ENCODE data around the gene IQCH. TPM values are rescaled to one million over a fixed set of nuclear protein-coding genes. Genes with fewer than 3 reads are reported as not detected.

Gene IQCH
- total and polyA plus RNA-seq, 2 donors from 2014 or later: 3.2 to 7.7 TPM

GRCh38 chr15:67228286-67228685 is 26.3 kb upstream of the IQCH start:
- H3K9ac ChIP-seq (ENCODE audit: low read length in 3 of 3): no peak overlapping the region
- intact Hi-C loops (cut with DNase I): no loop called here
- H3K4me1 ChIP-seq (ENCODE audit: control insufficient read depth in 2 of 3, insufficient read depth in 2 of 3, low read depth in 1 of 3, low read length in 3 of 3): peaks cover 0 to 2% (median 0%) of the 10 kb centered on the region in 3 donors
- no peak for TF ChIP-seq CTCF (IDR thresholded peaks at IDR 0.05; ENCODE audit: borderline replicate concordance, extremely low read depth, insufficient read depth)
- FAIRE-seq (no peak), DNase-seq (no peak)
- H3K36me3 ChIP-seq (ENCODE audit: control insufficient read depth in 2 of 3, insufficient read depth in 3 of 3, low read length in 3 of 3): peaks cover 0 to 9% (median 6%) of the 10 kb centered on the region in 3 donors
- no peak overlapping the region for H3K4me3 ChIP-seq (ENCODE audit: low read length in 3 of 3)
- no peaks in the 10 kb centered on the region for H3K9me3 ChIP-seq (ENCODE audit: control insufficient read depth in 2 of 3, insufficient read depth in 1 of 3, low read length in 3 of 3)
- no peaks in the 10 kb centered on the region for H3K27me3 ChIP-seq (ENCODE audit: control insufficient read depth, insufficient read depth, low read length)
- no peak overlapping the region for H3K27ac ChIP-seq (ENCODE audit: low read depth in 2 of 2, low read length in 2 of 2)

DNA sequence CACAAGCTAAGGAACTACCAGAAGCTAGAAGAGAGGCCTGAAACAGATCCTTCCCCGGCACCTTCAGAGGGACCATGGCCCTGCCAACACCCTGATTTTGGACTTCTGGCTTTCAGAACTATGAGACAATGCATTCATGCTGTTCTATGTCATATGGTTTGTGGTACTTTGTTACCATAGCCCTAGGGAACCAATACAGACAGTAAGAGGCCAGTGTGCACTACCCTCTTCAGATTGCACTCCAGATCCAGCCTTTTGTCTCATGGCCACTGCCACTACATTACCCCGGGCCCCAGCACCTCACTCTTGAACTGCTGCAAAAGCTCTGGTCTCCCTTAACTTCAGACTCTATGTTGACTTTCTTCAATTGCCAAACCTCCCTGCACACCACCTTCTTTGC is 24.1 kb upstream of the IQCH start:
- no peak for FAIRE-seq

DNA sequence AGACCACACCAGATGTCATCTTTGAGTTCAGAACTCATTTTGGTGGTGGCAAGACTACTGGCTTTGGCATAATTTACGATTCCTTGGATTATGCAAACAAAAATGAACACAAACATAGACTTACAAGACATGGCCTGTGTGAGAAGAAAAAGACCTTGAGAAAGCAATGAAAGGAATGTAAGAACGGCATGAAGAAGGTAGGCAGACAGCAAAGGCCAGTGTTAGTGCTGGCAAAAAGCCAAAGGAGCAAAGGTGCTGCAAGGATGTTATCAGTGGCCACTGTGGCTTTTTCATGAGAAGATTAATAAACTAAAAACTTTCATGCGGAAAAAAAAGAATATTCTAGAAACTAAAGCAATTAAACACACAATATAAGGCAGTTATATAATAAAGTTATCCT is 22.0 kb upstream of the IQCH start:
- Histone ChIP-seq H3K27ac (ENCODE audit: low read depth in 2 of 2, low read length in 2 of 2) (no peak overlapping the region), H3K9ac (ENCODE audit: low read length in 3 of 3) (no peak overlapping the region), H3K36me3 (ENCODE audit: control insufficient read depth in 2 of 3, insufficient read depth in 3 of 3, low read length in 3 of 3) (peaks cover 0 to 11% (median 9%) of the 10 kb centered on the region in 3 donors), H3K4me1 (ENCODE audit: control insufficient read depth in 2 of 3, insufficient read depth in 2 of 3, low read depth in 1 of 3, low read length in 3 of 3) (peaks cover 0 to 2% (median 0%) of the 10 kb centered on the region in 3 donors), H3K27me3 (ENCODE audit: control insufficient read depth, insufficient read depth, low read length) (no peaks in the 10 kb centered on the region), H3K4me3 (ENCODE audit: low read length in 3 of 3) (no peak overlapping the region), H3K9me3 (ENCODE audit: control insufficient read depth in 2 of 3, insufficient read depth in 1 of 3, low read length in 3 of 3) (no peaks in the 10 kb centered on the region)
- intact Hi-C loops (cut with DNase I): no loop called here
- FAIRE-seq (no peak), DNase-seq (no peak)
- no peak for TF ChIP-seq CTCF (IDR thresholded peaks at IDR 0.05; ENCODE audit: borderline replicate concordance, extremely low read depth, insufficient read depth)

More for the DNA sequence above, 24.1 kb upstream of the IQCH start:
- Histone ChIP-seq H3K9ac (ENCODE audit: low read length in 3 of 3) (no peak overlapping the region), H3K9me3 (ENCODE audit: control insufficient read depth in 2 of 3, insufficient read depth in 1 of 3, low read length in 3 of 3) (no peaks in the 10 kb centered on the region), H3K36me3 (ENCODE audit: control insufficient read depth in 2 of 3, insufficient read depth in 3 of 3, low read length in 3 of 3) (peaks cover 0 to 10% (median 9%) of the 10 kb centered on the region in 3 donors), H3K4me3 (ENCODE audit: low read length in 3 of 3) (no peak overlapping the region), H3K4me1 (ENCODE audit: control insufficient read depth in 2 of 3, insufficient read depth in 2 of 3, low read depth in 1 of 3, low read length in 3 of 3) (peaks cover 0 to 2% (median 0%) of the 10 kb centered on the region in 3 donors), H3K27ac (ENCODE audit: low read depth in 2 of 2, low read length in 2 of 2) (no peak overlapping the region), H3K27me3 (ENCODE audit: control insufficient read depth, insufficient read depth, low read length) (no peaks in the 10 kb centered on the region)
- DNase-seq: no peak
- TF ChIP-seq CTCF (IDR thresholded peaks at IDR 0.05; ENCODE audit: borderline replicate concordance, extremely low read depth, insufficient read depth): no peak
- intact Hi-C loops (cut with DNase I): no loop called here
